ENCODE results near the gene C5orf46. TPM values are rescaled to one million over a fixed set of nuclear protein-coding genes. Genes with fewer than 3 reads are reported as not detected.

C5orf46 gene
- total and polyA plus RNA-seq, 2 donors (not counting 1 experiment from before 2014, with no cell fraction given) = not detected

GRCh38 chr5:147860641-147861025, 45.7 kb downstream of the C5orf46 start:
- TF ChIP-seq EZH2 (IDR thresholded peaks at IDR 0.05; ENCODE audit: borderline replicate concordance, insufficient read depth, low read depth, low read length, poor library complexity, severe bottlenecking) = no peak
- TF ChIP-seq, protein P1, sequence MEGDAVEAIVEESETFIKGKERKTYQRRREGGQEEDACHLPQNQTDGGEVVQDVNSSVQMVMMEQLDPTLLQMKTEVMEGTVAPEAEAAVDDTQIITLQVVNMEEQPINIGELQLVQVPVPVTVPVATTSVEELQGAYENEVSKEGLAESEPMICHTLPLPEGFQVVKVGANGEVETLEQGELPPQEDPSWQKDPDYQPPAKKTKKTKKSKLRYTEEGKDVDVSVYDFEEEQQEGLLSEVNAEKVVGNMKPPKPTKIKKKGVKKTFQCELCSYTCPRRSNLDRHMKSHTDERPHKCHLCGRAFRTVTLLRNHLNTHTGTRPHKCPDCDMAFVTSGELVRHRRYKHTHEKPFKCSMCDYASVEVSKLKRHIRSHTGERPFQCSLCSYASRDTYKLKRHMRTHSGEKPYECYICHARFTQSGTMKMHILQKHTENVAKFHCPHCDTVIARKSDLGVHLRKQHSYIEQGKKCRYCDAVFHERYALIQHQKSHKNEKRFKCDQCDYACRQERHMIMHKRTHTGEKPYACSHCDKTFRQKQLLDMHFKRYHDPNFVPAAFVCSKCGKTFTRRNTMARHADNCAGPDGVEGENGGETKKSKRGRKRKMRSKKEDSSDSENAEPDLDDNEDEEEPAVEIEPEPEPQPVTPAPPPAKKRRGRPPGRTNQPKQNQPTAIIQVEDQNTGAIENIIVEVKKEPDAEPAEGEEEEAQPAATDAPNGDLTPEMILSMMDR (IDR thresholded peaks at IDR 0.05) = no peak

GRCh38 chr5:147859962-147860640, 46.2 kb downstream of the C5orf46 start:
- no peaks in the 10 kb centered on the region for H3K9me3 ChIP-seq (ENCODE audit: control extremely low read depth in 1 of 3, control insufficient read depth in 2 of 3, insufficient read depth in 1 of 3, low read length in 2 of 3)

More at GRCh38 chr5:147860641-147861025, 45.7 kb downstream of the C5orf46 start:
- no peak overlapping the region for H3K4me3 Mint-ChIP-seq
- POLR2A ChIA-PET = no interaction called here
- Histone ChIP-seq H2AFZ (ENCODE audit: insufficient read depth, low read depth, low read length, poor library complexity, severe bottlenecking) (no peak overlapping the region), H3K27me3 (replicated peaks in 1 of 4; ENCODE audit: control extremely low read depth in 1 of 4, control insufficient read depth in 3 of 4, insufficient read depth in 4 of 4, low read length in 3 of 4) (no peaks in the 10 kb centered on the region), H4K20me1 (ENCODE audit: control insufficient read depth, insufficient read depth, low read length, poor library complexity, severe bottlenecking) (no peaks in the 10 kb centered on the region), H3K27ac (ENCODE audit: low read length in 2 of 2) (no peak overlapping the region), H3K4me2 (replicated peaks; ENCODE audit: low read depth, low read length, poor library complexity, severe bottlenecking) (no peak overlapping the region), H3K36me3 (replicated peaks in 1 of 2; ENCODE audit: control extremely low read depth in 1 of 2, control insufficient read depth in 1 of 2, extremely low read depth in 1 of 2, insufficient read depth in 2 of 2, low read length in 1 of 2) (no peaks in the 10 kb centered on the region), H3K4me3 (ENCODE audit: control extremely low read depth in 1 of 5, extremely low read depth in 1 of 5, insufficient read depth in 1 of 5, low read depth in 2 of 5, low read length in 4 of 5) (no peak overlapping the region), H3K9me3 (ENCODE audit: control extremely low read depth in 1 of 3, control insufficient read depth in 2 of 3, insufficient read depth in 1 of 3, low read length in 2 of 3) (no peaks in the 10 kb centered on the region), H3K79me2 (ENCODE audit: control insufficient read depth, insufficient read depth, low read length) (no peaks in the 10 kb centered on the region), H3K4me1 (ENCODE audit: control insufficient read depth in 2 of 2, insufficient read depth in 2 of 2, low read length in 2 of 2) (no peaks in the 10 kb centered on the region), H3K9ac (ENCODE audit: low read length) (no peak overlapping the region)
- H3K27me3 Mint-ChIP-seq = peaks cover 8% of the 10 kb centered on the region
- CTCF ChIA-PET = interaction anchor here (0.7 kb wide), 1 partner anchor 596 kb away, joined by 3 read pairs; no protein-coding TSS in a partner anchor
- H3K9me3 Mint-ChIP-seq (ENCODE audit: insufficient read depth) = no peaks in the 10 kb centered on the region
- no peak for DNase-seq
- intact Hi-C loops (cut with micrococcal nuclease) = no loop called here
- H3K4me1 Mint-ChIP-seq = no peaks in the 10 kb centered on the region
- no peak for ATAC-seq (ENCODE audit: low read depth)
- 100% methylated on average over 1 of the region's 1 CpG for WGBS (ENCODE audit: insufficient coverage)
- H3K27ac Mint-ChIP-seq = no peak overlapping the region

More at GRCh38 chr5:147859962-147860640, 46.2 kb downstream of the C5orf46 start:
- Mint-ChIP-seq H3K4me3 (no peak overlapping the region), H3K27ac (no peak overlapping the region), H3K9me3 (ENCODE audit: insufficient read depth) (no peaks in the 10 kb centered on the region), H3K4me1 (no peaks in the 10 kb centered on the region), H3K27me3 (peaks cover 11% of the 10 kb centered on the region)
- Histone ChIP-seq H2AFZ (ENCODE audit: insufficient read depth, low read depth, low read length, poor library complexity, severe bottlenecking) (no peak overlapping the region), H3K36me3 (replicated peaks in 1 of 2; ENCODE audit: control extremely low read depth in 1 of 2, control insufficient read depth in 1 of 2, extremely low read depth in 1 of 2, insufficient read depth in 2 of 2, low read length in 1 of 2) (no peaks in the 10 kb centered on the region), H3K9ac (ENCODE audit: low read length) (no peak overlapping the region), H4K20me1 (ENCODE audit: control insufficient read depth, insufficient read depth, low read length, poor library complexity, severe bottlenecking) (no peaks in the 10 kb centered on the region), H3K79me2 (ENCODE audit: control insufficient read depth, insufficient read depth, low read length) (no peaks in the 10 kb centered on the region), H3K4me2 (replicated peaks; ENCODE audit: low read depth, low read length, poor library complexity, severe bottlenecking) (no peak overlapping the region), H3K4me1 (ENCODE audit: control insufficient read depth in 2 of 2, insufficient read depth in 2 of 2, low read length in 2 of 2) (no peaks in the 10 kb centered on the region), H3K27me3 (replicated peaks in 1 of 4; ENCODE audit: control extremely low read depth in 1 of 4, control insufficient read depth in 3 of 4, insufficient read depth in 4 of 4, low read length in 3 of 4) (no peaks in the 10 kb centered on the region), H3K27ac (ENCODE audit: low read length in 2 of 2) (no peak overlapping the region), H3K4me3 (ENCODE audit: control extremely low read depth in 1 of 5, extremely low read depth in 1 of 5, insufficient read depth in 1 of 5, low read depth in 2 of 5, low read length in 4 of 5) (no peak overlapping the region)
- CTCF ChIA-PET = interaction anchor here (0.7 to 0.8 kb wide), 2 partner anchors 11 to 597 kb away, joined by 3 read pairs; no protein-coding TSS in a partner anchor
- 92% methylated on average over 2 of the region's 3 CpGs for WGBS (ENCODE audit: insufficient coverage)
- intact Hi-C loops (cut with micrococcal nuclease) = loop anchor here (5.0 kb wide), 1 partner anchor 1177 kb away; no protein-coding TSS in a partner anchor
- no peak for TF ChIP-seq EZH2 (IDR thresholded peaks at IDR 0.05; ENCODE audit: borderline replicate concordance, insufficient read depth, low read depth, low read length, poor library complexity, severe bottlenecking)
- TF ChIP-seq, protein P1 (IDR thresholded peaks at IDR 0.05) = no peak
- POLR2A ChIA-PET = no interaction called here
- ATAC-seq (ENCODE audit: low read depth) (no peak), DNase-seq (no peak)

All from B cell (primary cell).